Panc1 (cell line): ENCODE measurements around the gene CCDC183.

ENCODE experiments used
- CTCF ChIP-seq: fragments of 450-650 bp; IDR thresholded peaks from 2 replicates; pipeline ENCODE4 v1.5.1; 2017; ENCODE audit warnings: mild to moderate bottlenecking
- POLR2AphosphoS5 ChIP-seq: IDR thresholded peaks from 2 replicates; pipeline ENCODE4 v1.6.1; 2012; ENCODE audit warnings: mild to moderate bottlenecking, low read depth, low read length, moderate library complexity
- REST ChIP-seq, 2 experiments: IDR thresholded peaks; 2 replicates each; pipeline ENCODE4 v1.6.1; 2011 to 2012; ENCODE audit warnings: low read depth in 2 of 2, control low read depth in 1 of 2, low read length in 1 of 2, mild to moderate bottlenecking in 1 of 2, moderate library complexity in 1 of 2; ENCODE audit not compliant: insufficient read depth in 1 of 2
- SIN3A ChIP-seq: IDR thresholded peaks from 2 replicates; pipeline ENCODE4 v1.6.1; 2012; ENCODE audit warnings: low read depth, mild to moderate bottlenecking, low read length, moderate library complexity, borderline replicate concordance; ENCODE audit not compliant: insufficient read depth
- TCF7L2 ChIP-seq: IDR thresholded peaks from 2 replicates; pipeline ENCODE4 v1.6.1; 2011; ENCODE audit warnings: mild to moderate bottlenecking, low read depth, low read length, inconsistent platforms

DNA sequence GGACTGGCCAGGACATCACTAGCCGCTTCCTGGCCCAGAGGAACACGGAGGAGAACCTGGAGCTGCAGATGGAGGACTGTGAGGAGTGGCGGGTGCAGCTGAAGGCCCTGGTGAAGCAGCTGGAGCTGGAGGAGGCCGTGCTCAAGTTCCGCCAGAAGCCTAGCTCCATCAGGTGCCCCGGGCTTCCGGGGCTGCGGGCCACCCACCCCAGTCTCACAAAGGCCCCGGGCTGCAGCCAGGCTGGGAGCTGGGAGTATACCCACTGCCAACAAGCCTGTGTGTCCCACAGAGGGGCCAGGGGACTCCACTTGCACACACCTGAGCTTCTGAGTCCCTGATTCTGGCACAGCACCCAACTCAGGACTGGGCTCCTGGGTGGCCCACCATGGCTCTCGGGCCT lies 9.9 kb downstream of the CCDC183 start:
- TF ChIP-seq POLR2AphosphoS5 (no peak), CTCF (no peak), REST (IDR thresholded peaks at IDR 0.05; ENCODE audit: insufficient read depth in 1 of 2, low read depth in 2 of 2, low read length in 1 of 2) (no peak), TCF7L2 (no peak), SIN3A (no peak)
